HG03025 (cell line): ENCODE measurements around the gene SDC4.

ENCODE experiments used
- ATAC-seq: cut with Tn5 transposase; IDR thresholded peaks from one replicate; pipeline ENCODE4 v1.9.1; 2021; ENCODE audit warnings: mild to moderate bottlenecking, moderate library complexity; ENCODE audit not compliant: unreplicated experiment, low FRiP score

Gene SDC4

DNA sequence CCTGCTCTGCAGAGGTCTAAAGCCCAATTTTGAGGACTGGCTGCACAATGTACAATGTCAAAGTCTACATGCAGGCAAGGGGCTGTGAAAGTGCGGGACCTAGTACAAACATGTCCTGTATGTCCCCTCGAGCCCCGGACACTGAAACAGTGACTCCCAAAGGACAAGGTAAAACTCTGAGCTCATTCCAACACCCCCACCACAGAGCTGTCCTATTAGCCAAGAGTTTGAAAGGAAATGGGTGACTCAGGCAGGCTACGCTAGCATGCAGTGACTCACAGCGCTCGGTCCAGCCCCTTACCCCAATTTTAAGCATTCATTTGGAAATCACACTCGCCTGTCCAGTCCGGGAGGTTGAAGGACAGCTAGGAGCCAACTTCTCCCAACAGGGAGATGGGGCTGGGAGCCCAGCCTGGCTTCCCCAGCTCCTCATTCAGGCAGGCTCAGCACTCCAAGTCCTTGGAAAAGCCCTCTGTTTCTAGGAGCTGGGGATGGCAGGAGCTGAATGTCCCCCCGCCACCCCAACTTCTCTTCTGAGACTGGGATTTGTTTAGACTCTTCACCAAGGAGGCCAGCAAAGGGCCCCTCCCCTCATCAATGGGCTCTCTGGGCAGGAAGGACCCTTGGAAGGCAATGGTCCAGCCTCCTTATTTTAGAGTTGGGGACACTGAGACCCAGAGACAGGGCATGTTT lies 3.9 kb downstream of the SDC4 start:
- ATAC-seq, result no peak

GRCh38 chr20:45343532-45344167 lies 4.6 kb downstream of the SDC4 start:
- no peak for ATAC-seq

DNA sequence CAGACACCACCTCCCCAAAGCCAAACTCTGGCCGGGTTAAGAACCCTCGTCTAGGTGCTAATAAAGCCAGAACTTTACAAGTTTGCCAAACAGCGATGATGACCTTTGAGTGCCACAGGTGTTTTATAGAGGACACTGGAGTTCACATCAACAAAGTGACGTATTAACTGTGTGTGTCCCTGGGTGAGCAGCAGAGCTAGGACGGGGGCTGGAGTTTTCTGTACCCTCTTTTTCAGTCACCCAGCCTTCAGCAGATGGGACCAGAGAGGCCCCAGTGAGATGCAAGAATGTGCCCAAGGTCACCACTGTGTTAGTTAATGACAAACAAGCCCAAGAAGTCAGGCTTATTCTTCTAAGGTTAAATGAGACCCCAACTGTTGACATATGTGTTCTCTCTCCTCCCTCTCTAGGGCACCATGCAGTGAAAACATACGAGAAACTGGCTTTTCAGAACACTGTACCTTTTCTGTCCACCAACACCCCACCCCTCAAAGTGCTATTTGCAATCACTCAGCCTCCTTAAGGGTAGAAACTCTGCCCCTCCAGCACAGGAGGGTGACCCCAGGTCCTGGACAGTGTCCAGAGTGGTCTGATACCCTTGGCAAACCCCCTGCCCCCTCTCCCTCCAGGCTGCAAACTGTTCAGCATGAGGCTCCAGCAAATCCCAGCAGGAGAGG lies 5.2 kb downstream of the SDC4 start:
- ATAC-seq, result no peak

- ATAC-seq, result no peak
Observed at GRCh38 chr20:45341939-45342854, 6.0 kb downstream of the SDC4 start.

DNA sequence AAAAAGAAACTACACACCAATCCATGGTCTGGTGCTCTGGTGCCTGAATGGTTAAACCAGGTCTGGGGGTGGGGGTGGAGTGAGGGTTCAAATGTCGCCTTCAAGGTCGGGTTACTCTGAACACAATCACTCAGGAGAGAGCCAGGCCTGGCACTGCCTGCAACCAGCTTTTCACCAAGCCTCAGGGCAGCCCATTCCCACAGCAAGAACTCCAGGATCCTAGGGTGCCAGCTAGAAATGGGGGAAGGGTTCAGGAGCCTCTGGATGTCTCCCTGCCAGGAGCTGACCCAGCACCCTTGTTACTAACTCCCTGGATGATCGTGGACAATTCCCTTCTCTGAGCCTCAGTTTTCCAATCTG lies 6.7 kb downstream of the SDC4 start:
- ATAC-seq, result no peak

GRCh38 chr20:45340951-45341350 lies 7.3 kb downstream of the SDC4 start:
- no peak for ATAC-seq

DNA sequence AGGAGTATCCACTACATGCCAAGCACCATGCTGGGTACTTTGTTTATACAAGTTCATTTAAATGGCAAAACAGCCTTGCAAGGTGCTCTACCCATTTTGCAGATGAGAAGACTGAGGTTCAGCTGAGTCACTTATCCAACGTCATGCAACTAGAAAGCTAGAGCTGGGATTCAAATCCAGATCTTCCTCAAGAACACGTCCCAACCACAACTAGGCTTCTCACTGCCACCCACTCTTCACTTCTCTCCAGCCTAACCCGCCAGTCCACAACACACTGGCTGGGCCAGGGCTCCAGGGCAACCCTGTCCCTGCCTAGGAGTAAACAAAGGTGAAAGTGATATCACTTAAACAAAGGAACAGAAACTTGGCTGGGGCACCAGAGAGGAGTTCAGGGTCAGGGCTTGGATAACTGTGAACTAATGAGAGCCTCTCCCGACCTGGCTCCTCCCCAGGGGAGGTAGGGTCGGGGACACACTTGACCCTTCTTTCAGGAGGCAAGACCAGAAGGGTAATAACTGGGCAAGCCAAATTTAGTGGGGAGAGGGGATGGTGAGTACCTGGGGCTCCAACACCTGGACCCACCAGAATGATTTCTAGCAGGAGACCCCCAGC lies 7.9 kb downstream of the SDC4 start:
- ATAC-seq, result no peak

DNA sequence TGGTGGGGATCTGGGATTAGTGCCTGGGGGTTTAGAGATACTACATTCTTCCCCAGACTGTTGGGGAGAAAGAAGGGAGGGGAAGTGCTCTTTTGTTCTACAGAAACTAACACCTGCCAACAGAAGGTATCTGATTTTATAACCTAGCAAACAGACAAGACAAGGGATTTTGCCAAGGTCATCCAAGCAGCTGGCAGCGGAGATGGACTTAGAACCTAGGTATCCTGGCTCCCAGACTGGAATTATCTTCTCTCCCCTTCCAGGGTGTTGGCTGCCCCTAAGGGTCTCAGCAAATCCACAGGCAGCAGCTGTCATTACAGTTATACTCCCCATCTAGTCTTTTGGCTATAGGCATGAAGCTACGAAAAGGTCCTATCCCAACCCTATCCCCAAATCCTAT lies 8.4 kb downstream of the SDC4 start:
- no peak for ATAC-seq

DNA sequence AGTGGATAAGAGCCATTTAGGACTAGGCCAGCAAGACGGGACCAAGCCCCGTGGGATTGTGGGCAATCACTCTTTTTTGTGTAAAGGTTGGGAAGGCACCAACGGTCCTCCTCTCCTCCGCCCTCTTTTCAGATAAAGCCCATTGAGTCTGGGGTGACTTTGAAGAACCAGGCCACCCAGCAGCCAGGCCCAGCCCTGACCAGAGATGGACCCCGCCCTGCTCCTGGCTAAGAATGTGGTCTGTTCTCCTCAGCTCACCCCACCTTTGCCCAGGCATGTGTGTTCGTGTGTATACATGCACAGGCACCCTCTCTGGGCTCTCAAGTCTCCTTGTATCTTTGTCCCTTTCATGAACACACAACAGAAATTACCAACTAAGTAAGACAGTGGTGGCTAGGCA lies 9.1 kb downstream of the SDC4 start:
- no peak for ATAC-seq

- ATAC-seq, result no peak
Observed at GRCh38 chr20:45338121-45339030, 9.8 kb downstream of the SDC4 start.

DNA sequence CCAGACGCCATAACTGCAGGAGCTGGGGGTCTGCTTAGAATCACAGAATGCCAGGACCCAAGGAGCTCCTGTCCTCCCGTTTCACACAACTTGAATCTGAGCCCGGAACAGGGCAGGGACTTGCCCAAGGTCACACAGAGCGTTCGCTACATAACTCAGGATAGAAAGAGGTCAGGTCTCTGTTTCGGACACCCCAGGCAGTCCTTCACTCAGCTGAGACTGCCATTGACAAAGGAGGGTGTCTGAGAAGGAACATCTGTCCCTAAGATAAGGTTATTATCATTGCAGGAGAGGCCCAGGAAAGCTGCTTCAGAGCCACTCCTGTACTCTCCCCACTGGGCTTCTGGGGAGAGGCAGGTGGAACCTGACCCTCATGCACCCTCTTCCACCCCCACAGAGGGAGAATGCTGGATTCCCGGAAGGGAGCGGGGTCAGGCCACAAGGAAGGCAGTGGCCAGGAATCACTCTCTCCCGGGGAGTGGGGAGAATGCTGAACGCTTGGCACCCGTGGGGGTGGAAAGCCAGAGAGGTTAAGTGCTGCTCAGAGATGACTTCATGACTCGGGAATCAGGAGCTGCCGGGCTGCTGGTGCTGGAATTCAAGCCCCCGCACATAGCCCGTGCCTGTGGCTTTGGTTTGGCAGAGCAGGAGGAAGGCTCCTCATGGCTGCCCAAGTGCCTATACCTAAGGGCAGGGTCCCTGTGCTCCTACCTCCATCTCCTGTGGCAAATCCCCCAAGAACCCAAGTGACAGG lies 10.7 kb downstream of the SDC4 start:
- no peak for ATAC-seq

DNA sequence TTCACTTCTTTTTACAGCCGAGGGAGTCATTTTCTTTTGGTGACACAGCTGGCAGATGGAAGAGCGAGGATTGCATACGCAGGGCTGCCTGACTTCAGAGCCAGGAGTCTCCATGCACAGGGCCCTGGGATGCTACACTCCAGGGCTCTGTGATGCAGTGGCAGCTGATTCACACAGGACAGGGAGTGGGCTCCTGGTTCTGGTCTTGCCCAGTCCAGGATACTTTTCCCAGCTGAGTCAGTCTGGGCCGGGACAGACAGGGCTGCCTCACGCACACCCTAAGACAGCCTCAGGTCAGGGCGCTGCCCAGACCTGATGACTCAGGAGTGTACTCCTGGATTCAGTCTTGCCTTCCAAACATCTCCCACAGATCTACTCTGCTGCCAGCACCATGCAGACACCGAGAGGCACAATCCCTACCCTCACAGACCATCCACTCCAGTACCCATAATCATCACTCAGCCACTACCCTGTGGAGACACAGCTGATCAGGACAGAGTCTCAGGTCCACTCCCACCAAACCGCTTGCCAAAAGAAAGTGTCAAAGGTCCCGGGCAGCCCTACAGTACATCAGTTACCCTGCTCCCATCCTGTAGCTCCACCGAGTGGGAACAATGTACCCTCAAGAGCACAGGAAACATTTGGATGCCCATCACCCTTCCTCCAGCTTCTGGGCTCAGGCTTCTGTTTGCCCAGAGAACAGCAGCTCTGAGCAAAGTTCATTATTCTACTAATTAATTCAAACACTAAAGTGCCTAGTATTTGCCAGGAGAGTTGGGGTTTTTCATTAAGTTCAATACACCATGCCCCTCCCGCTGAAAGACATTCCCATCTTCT lies 11.5 kb downstream of the SDC4 start:
- ATAC-seq, result no peak

- no peak for ATAC-seq
Observed at GRCh38 chr20:45330476-45330875, 17.7 kb downstream of the SDC4 start.

DNA sequence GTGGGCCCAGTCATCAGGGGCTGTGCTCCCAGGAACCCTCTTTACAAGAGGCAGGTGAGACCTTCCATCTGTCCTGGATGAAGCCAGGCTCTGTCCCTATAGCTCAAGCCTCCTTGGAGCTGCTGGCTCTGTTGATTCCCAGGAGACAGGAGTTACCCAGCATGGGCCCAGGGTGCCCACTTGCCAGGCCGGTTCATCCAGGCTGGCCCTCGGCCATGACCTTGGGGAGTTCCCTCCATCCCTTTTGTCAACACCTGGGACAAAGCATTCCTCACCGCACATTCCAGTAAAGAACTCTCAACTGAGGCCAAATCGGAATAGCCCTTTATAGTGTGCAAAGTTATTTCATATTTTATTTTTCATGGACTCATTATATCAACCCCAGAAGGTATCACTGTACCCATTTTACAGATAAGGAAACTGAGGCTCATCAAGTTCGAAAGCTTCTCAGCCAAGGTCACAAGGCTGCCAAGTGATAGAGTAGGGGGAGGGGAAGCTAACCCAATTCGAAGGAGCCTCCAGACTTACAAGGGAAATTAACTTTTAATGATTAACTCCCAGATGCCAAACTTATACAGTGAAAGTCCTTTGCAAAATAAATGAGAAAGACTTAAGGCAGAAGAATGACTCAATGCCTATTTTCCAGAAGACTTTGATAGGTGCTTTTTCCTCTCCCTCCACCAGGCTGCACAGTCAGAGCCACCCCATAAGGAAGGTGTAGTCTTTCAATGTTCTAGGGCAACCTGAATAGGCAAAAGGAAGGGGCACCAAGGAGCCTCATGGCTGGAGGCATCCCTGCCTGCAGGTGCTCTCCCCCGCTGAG lies 18.5 kb downstream of the SDC4 start:
- ATAC-seq, result no peak

DNA sequence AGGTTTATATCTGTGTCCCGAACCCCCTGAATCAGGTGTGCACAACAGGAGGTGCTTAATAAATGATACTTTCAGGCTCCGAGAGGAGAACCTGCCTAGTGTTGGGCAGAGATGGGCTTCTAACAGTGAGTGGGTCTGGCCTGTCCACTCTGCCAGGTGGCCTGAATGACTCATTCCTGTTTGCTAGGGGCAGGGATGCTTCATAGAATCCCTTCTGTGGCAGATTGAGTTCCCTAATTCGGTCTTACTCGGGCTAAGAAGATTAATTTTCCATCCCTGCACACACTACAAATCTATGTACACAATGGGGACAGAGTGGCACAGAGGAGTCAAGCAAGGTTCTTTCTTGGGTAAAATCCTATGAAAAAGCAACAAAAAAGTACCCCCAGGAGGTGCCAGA lies 19.8 kb downstream of the SDC4 start:
- ATAC-seq, result no peak

GRCh38 chr20:45325371-45325770 lies 22.9 kb downstream of the SDC4 start:
- ATAC-seq, result no peak

DNA sequence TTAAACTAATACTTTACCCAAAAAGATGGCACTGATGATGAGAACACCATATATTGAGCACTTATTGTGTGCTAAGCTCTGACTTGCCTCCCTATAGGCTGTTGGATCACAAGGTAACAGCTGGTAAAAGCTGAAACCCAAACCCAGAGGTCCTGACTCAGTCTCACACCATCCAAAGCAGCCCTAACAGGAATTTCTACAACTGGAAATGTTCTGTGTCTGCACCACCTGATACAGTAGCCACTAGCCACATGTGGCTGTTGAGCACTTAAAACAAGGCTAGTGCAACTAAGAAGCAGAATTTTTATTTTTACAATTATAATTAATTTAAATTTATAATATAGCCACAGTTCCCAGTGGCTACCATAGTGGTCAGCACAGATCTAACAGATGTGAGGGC lies 24.5 kb downstream of the SDC4 start:
- no peak for ATAC-seq
